GM19023 (cell line): ENCODE data around the gene HEATR9.

Experiments used
- ATAC-seq: cut with Tn5 transposase; IDR thresholded peaks from one replicate; pipeline ENCODE4 v1.9.1; 2021; ENCODE audit warnings: mild to moderate bottlenecking, moderate library complexity; ENCODE audit not compliant: unreplicated experiment

Gene HEATR9

DNA sequence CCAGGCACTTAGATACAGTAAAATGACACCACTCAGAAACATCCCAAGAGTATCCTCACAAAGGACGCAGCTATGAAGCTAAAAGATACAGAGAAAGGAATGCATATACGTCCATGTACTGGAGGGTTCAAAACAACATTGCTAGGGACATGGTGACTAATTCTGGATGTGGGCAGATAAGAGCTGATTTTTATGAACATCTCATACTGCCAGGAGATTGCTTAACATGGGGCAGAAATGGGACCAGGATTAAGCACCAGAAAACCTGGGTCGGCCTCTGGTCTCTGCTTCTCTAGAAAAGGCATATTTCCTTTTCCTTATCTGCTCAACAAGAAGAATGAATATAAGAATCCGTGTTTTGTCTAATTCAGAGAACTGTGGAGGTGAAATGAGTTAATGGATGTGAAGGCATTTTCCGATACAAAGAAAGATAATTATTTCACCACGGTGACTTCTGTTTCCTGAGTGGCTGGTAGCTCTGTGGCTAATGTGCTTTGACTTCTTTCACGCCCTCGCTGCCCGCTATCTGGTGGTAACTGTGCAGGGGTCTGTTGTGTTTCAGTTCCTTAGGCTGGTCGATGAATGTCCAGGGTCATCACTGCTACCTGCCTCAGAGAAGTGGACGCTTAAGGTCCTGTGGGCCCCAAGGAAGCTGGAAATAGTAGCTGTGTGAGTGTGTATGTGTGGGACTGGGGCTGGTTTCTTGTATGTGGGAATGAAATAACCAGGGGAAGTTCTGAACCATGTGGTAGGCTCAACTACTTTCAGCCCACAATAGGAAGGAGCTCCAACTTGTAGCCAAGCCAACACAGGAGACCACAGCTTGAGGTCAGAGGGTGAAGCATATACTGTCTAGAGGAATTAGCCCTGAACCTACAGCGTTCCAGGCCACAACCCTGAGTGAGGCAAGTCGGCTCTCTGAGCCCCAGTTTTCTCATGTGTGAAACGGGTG lies 27.2 kb upstream of the HEATR9 start:
- ATAC-seq: no peak

DNA sequence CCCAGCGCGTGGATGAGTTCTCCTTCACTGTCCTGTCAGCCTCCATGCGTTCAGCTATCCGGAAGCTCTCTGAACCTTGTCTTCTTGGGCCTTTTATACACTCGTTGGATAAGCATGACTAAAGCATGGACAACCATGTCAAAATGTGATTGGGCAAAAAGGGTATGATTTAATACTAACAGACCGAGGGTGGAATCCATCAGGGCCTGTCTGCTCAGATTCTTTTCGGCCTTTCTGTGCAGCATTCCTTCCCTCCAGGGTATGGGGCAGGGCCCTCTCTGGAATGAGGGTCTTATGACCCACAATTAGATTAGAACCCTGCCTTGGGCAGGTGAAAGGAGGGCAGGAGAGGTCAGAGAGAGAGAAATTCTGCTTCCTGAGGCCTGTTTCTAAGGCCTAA lies 25.5 kb upstream of the HEATR9 start:
- no peak for ATAC-seq

DNA sequence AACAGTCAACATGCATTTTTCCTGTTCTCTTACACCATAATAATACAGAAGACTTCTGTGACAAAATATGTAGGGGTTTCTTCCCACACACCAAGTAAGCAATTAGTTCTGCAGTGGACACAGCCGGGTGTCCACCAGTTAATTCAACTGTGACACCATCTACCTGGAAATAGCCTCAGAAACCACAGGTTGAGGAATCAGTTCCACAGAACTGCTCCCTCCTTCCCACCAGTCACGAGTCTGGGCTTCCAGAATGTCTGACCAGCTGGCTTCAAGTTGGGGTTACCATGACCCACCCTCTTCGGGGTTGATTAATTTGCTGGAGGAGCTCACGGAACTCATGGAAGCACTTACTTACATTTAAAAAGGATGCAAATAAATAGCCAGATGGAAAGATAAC lies 25.1 kb upstream of the HEATR9 start:
- ATAC-seq: no peak

DNA sequence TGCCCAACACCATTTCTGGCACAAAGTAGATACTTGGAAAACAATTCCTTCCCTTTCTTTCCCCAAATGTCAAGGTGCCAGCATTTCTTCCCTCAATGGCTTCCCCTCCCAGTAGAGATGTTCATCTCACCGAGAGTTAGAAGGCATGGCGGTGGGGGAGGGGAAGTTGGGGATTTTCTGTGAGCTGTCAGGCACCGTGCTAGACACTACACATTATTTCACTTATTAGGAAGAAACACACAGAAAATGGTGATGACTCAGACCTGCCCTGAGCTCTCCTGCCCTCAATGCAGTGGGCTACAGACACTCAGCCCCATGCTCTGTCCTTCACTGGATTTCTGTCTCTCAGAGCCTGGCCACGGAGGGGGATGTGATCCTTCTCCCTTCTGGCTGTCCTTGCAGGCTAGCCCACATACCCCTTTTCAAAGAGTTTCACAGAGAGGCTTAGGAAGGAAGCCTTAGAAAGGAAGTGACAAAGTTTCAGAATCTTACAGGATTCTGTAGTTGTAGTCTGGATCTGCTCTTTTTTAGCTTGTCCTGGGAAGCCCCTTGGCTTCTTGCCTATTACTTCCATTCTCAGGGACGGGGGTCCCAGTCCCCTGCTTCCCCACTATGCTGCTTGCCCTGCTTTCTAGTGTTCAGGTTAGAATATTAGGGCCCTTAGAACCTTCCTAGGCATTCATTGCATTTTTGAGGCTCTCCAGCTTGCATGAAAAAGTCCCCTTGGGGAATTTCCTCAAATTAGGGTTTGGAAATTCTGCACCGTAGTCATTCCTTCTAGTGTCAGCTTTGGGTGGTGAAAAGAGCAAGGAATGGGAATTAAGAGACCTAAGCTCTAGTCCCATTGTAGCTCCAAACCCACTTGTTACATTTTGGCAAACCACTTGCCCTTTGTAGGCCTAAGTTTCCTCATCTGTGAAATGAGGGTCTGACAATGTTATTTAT lies 23.7 kb upstream of the HEATR9 start:
- ATAC-seq: no peak

DNA sequence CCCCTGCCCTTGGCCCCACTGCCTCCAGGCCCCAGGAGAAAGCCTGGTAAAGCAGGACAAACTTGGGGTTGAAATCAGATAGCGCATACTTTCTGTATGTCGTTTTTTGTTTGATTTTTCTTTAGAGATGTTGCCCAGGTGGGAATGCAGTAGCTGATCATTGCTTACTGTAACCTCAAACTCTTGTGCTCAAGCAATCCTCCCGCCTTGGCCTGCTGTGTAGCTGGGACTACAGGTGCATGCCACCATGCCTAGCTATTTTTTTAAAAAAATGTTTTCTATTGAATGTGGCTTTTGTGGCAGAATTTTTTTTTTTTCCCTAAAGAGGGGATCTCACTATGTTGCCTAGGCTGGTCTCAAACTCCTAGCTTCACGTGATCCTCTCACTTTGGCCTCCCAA lies 22.6 kb upstream of the HEATR9 start:
- no peak for ATAC-seq

DNA sequence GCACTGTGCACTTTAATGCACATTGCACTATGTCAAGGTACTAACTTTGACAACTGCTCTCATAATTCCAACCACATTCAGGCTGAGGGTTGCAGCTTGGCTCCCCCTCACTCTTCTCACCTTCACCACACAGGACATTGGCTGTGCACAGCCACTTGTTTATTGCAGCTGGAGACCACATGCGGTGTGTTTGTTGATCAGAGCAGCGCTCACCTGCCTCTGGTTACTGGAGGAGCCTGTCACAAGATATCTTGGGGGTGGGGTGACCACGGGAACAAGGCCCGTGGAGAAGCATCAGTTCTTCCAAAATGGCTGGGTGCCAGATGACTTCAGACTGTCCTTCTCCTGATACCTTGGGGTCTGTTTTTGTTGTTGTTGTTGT lies 22.1 kb upstream of the HEATR9 start:
- ATAC-seq: no peak

DNA sequence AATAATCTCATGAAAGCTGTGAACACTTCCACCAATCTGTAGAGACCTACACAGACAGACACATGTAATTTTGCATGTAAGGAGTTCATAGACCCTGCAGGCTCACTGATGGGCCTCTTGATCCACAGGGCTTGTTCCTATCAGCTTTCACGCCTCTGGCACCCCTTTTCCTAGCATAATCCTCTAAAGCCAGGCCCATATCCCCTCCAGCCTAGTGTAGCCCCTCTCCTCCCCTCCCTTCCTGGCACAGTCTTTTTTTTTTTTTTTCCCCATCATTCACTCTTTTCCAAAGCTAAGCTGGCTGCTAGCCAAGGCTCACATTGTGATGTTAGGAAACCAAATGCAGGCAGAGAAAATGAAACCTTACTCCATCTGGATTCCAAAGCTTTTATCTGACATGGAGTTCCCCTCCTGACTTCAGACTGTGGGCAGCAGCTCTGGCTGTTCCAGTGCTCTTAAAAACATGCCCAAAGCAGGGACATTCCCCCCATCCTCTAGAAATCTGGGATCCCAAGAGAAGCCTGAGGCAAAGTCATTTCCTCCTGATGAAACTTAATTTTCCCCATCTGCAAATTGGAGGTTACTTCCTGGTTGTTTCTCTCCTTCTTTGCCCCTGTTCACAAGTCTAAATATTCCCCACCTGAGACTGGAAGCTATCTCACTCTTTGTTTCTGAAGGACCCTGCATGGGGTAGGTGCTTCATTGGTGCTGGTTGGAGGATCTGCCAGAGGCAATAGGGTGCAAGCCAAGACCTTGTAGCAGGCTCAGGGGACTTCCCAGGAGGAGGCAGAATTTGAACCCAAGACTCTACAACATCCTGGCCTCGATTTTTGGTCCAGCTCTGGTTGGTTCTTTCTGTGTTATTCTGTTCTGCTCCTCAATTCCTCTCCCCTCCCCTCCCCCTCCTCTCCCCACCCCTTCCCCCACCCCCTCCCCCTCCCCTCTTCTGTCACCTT lies 21.4 kb upstream of the HEATR9 start:
- no peak for ATAC-seq

DNA sequence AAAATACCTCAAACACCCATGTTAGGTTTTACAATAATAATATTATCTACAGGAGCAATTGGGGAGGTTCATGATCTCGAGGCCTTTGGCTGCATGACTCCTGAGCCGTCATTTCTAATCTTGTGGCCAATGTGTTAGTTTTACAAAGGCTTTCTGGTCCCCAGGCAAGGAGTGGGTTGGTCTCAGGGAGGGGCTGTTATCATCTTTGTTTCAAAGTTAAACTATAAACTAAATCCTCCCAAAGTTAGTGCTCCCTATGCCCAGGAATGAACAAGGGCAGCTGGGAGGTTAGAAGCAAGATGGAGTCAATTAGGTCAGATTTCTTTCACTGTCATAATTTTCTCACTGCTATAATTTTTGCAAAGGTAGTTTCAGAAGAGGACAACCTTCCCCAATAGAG lies 20.6 kb upstream of the HEATR9 start:
- ATAC-seq: no peak

DNA sequence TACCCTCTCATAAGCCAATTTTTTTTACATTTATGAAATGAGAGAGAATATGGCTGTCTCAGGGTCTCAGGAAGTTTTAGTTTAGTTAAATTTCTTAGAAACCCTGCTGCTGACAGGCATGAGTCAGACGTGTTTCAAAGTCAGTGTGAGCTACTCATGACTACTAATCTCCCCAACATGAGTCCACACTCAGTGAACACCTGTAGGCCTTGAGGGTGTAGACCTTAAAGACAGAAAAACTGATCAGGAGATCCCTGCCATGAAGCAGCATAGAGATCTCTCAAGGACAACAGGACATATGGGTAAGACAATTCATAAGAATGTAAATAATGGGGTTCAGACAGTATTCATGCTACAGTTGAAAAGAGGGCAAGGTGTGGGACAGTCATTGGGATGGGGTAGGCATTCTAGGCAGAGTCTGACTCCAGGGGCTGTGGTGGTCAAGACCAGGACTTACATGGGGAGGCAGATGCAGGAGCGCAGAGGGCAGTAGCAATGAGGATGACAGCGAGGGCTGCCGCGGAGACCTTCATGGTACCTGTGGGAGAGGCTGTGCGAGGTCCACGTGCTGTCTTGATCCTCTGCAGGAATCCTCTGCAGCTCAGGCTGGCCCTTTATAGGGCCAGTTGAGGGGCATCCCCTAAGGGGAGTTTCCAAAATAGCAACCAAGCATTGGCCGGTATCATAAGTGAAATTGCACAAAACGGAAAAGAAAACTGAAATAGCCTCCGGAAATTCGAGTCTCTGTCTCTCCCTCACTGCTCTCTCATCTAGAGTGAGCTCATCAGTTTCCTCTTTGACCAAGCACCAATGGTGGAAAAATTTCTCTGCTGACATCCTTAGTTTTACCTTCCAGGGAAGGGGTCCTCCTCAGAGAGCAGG lies 11.3 kb upstream of the HEATR9 start, which contains the start of gene CCL5:
Gene CCL5 (minus strand): TSS at position 588 of the 882 bp plus-strand sequence.
- peak; percentile 91 for ATAC-seq

DNA sequence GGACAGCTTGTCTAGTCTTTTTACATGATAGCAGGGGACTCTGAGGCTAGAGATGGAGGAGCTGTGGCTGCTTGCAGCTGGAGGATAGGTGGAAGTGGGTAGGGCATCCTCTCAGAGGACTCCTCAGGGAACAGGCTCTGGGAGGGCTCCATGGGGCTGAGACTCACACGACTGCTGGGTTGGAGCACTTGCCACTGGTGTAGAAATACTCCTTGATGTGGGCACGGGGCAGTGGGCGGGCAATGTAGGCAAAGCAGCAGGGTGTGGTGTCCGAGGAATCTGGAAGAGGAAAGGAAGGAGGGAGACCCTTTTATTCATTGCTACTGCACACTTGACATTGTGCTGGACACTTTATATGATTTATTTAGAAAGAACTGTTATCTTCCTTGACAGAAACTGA lies 9.7 kb upstream of the HEATR9 start:
- no peak for ATAC-seq

DNA sequence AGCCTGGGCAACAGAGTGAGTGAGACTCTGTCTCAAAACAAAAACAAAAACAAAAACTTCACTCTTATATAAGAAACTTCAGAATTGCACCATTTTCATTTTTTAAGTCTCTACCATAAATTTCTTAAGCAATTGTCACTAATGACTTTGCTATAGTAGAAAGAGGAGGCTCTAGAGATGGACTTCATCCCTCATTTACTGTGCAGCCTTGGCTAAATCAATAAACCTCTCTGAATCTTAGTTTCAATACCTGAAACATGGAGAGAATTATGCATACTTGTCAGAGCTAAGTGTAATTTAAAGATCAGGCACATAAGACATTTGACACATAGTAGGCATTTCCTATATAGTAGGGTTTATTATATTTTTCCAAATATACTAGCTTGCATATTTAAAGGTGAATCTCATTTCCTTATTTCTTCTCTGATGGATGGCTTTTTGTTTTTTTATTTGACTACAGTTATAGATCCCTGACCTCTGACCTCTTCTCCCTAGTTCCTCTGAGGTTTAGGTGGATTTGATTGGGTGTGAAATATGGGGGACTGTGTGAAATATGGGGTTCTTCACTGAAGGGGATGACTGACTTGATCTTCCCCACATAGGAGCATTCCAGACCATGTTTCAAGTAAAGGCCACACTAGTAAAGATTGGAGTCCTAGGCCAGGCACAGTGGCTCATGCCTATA lies 8.8 kb upstream of the HEATR9 start:
- ATAC-seq: no peak

DNA sequence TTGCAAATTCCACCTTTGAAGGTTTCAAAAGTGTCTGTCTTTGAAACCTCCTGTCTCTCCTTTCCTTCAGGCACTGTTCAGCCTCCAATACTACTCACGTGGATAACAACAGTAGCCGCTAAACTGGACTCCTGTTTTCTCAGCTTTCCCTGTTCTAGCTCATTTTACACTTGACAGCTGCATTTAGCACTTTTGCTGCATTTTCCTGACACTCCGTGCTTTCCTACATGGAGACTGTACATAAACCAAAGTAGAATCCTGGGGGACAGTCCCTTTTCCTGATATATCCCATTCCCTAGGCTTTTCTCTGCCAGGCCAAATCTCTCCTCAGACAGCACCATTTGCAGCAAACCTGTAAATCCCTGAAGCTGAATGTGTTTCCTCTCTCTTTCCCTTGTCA lies 7.8 kb upstream of the HEATR9 start:
- no peak for ATAC-seq

DNA sequence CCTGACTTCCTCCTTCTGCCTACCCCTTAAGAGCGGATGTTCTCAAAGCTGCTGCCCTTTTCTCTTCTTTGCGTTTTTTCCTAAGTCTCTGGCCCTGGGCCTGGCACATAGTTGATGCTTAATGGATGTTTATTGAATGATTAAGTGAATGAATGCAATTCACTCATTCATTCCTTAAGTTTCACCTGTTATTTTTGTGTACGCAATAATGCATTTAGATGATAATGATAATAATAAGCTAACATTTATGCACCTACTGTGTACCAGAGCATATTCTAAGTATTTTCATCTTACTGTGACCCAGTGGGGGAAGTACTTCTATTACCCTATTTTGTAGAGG lies 7.1 kb upstream of the HEATR9 start:
- no peak for ATAC-seq

DNA sequence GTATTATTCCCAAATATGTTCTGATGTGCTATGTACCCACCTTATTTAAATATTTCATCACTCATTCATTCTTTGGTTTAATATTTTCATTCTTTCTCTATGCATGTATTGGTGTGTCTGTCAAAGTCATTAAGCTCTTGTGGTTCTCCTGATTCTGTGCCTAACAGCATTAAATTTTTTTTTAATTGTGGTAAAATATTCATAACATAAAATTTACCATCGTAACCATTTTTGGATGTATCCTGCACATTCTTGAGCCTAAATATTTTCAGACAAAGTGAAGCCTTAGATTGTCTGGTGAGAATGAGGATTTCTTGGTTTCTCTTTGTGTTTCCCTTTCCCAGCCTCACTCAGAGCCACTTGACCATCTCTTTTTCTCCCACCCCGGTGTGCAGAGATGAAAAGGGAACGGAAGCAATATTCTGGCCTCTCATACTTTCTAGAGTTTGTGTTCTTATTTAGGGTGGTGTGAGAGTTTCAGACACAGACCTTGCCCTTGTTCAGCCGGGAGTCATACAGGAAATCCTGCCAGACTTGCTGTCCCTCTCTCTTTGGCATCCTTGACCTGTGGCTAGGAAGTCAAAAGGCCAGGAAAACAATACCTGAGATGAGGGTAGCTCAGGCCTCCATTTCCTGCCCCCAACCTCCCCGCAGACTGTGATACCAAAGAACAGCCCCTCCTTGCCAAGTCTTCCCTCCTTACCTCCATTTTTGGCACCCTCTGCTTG lies 6.5 kb upstream of the HEATR9 start:
- ATAC-seq: no peak

DNA sequence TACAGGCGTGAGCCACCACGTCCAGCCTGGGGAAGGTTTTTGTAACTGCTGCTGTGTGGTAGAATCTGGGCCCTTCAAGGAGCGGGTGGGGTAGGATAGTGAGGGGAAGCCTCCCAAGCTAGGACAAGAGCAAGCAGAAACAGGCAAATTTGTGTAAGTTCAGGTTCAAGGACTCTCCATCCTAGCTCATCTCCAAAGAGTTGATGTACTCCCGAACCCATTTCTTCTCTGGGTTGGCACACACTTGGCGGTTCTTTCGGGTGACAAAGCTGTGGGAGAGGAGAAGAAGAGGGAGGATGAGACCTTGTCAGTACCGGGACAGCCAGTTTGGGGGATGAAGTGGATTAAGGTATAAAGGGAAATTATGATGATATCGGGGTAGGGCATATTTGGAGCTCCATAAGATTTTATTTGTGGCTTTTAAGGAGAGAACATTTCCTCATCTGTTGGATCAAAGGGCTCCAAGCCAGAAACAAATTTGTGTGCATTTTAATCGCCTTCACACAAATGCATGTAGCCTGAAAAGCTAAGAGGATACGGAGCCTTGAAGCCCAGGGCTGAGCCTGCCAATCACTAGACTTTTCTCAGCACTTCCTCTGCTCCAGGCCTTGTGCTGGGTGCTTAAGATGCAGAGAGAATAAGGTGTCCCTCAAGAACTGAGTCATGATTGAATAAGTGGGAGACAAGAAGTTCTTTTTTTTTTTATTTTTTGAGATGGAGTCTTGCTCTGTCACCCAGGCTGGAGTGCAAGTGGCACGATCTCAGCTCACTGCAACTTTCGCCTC lies 3.7 kb upstream of the HEATR9 start:
- ATAC-seq: no peak

DNA sequence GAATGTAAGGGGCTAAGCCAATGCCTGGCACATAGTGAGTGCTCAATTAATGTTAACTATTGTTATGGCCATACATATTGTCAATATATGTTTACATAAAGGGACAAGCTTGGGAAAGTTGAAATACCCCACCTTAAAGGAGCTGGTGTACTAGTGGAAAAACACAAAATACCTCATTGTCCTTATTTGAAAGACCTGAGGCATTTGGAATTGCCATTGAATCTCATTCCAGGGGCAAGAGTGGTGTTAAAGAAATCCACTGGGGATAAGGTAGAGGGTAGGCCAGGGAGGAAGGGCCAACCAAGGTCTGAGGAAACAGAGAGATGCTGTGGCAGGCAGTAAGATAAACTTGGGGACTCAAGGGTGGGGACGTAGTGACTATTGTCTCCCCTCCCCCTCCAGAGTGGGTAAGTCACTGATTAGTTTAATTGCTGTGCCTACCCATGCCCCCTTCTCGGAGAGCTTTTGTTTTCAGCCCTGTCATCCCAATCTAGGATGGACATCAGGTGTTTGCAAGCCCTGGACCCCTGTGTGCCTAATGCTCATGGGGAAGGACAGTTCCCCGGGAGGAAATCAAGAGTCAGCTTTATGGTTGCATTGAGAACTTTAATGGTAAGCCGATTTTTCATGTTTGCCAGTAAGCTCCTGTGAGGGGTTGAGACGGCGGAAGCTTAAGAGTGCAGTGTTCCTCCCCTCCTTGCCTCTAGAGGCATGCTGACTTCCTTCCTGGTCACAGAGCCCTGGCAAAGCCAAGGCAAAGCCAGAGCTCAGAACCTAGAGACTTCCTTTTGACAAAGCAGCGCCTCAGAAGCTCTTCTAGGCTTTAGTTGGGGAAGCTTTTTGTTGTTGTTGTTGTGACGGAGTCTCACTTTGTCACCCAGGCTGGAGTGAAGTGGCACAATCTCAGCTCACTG lies 2.5 kb upstream of the HEATR9 start:
- ATAC-seq: no peak

DNA sequence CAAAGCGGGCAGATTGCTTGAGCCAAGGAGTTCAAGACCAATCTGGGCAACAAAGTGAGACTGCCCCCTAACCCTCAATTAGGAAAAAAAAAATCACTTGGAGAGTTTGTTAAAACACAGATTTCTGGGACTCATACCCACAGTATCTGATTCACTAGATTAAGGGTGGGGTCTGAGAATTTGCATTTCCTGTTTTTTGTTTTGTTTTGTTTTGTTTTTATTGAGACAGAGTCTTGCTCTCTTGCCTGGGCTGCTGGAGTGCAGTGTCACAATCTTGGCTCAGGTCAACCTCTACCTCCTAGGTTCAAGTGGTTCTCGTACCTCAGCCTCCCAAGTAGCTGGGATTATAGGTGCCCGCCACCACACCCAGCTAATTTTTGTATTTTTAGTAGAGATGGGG lies 1.1 kb downstream of the HEATR9 start:
- no peak for ATAC-seq
